Kidney (tissue), 14 donors: ENCODE results near the gene VASP. TPM values are rescaled to one million over a fixed set of nuclear protein-coding genes. Genes with fewer than 3 reads are reported as not detected.

Experiments
- DNase-seq, 5 donors: peaks; one replicate each; pipeline ENCODE4 v3.0.0-alpha.2; 2013 to 2020
- FAIRE-seq: peaks from 2 replicates; lab custom pipeline; 2012; peaks lifted over from hg19 to GRCh38; lab: Jason Lieb, UNC
- H3K27ac ChIP-seq, 2 donors: one replicate each; pipeline ENCODE4 v1.7.0; 2013; ENCODE audit warnings: low read depth in 2 of 2, low read length in 2 of 2, inconsistent platforms in 1 of 2
- H3K27me3 ChIP-seq: one replicate; pipeline ENCODE4 v1.7.1; 2013; ENCODE audit warnings: low read length, inconsistent platforms; ENCODE audit not compliant: control insufficient read depth, insufficient read depth
- H3K36me3 ChIP-seq, 3 donors: one replicate each; pipeline versions ENCODE4 v1.7.0 to v1.7.1; 2013; ENCODE audit warnings: low read length in 3 of 3, control low read depth in 1 of 3, inconsistent platforms in 1 of 3; ENCODE audit not compliant: insufficient read depth in 3 of 3, control insufficient read depth in 2 of 3
- H3K4me1 ChIP-seq, 3 donors: one replicate each; pipeline versions ENCODE4 v1.7.0 to v1.7.1; 2013; ENCODE audit warnings: low read length in 3 of 3, inconsistent platforms in 1 of 3, low read depth in 1 of 3; ENCODE audit not compliant: control insufficient read depth in 2 of 3, insufficient read depth in 2 of 3
- H3K4me3 ChIP-seq, 3 donors: one replicate each; pipeline versions ENCODE4 v1.7.0 to v1.8.1; 2013; ENCODE audit warnings: low read length in 3 of 3, control low read depth in 1 of 3, inconsistent platforms in 1 of 3
- H3K9ac ChIP-seq, 3 donors: one replicate each; pipeline versions ENCODE4 v1.7.0 to v1.7.1; 2013; ENCODE audit warnings: low read length in 3 of 3, control low read depth in 1 of 3, inconsistent platforms in 1 of 3
- H3K9me3 ChIP-seq, 3 donors: one replicate each; pipeline versions ENCODE4 v1.7.0 to v1.7.1; 2013; ENCODE audit warnings: low read length in 3 of 3, control low read depth in 1 of 3, inconsistent platforms in 1 of 3; ENCODE audit not compliant: control insufficient read depth in 2 of 3, insufficient read depth in 1 of 3
- intact Hi-C: fragments of 100-400 bp; cut with DNase I; formaldehyde crosslinking; loops from one replicate; pipeline ENCODE4 v1.11.1; 2022
- polyA plus RNA-seq: library from polyadenylated mRNA; stranded (reverse); fragments of 350-450 nt; fragmentation: Illumina TruSeq; extraction: RNeasy Lipid Tissue Mini Kit (QIAGEN cat#74804); gene quantifications from one replicate; pipeline ENCODE4 v1.2.3, GENCODE V29; 2014; ENCODE audit warnings: low read depth, low replicate concordance; ENCODE audit not compliant: insufficient read depth
- total RNA-seq: library from RNA; stranded (reverse); fragmentation: NEBNext Ultra II Directional; extraction: Animal tissue kit (Norgen Biotek cat#: 25700); gene quantifications from one replicate; pipeline ENCODE4 v1.2.1, GENCODE V29; 2021
- TF ChIP-seq, protein P1 (sequence below): IDR thresholded peaks from 3 replicates; pipeline ENCODE4 v1.5.1; 2012; ENCODE audit warnings: mild to moderate bottlenecking, moderate library complexity, borderline replicate concordance; ENCODE audit not compliant: insufficient read depth; ENCODE audit errors: extremely low read depth
- donor health status: control.
- donor health status: control.
- donor health status: control.
- donor health status: control.
- donor health status: control.
- donor health status: DM: yes; HTN: yes; CAD: no.
- donor health status: Normal renal cell carcinoma (clear cell type).

The VASP gene
- total and polyA plus RNA-seq, 2 donors from 2014 or later: 36.3 to 105 TPM

- Histone ChIP-seq H3K4me1 (peaks cover 0 to 8% (median 0%) of the 10 kb centered on the region in 3 donors), H3K9ac (peak overlapping the region in 2 of 3 donors; percentile 35 to 71), H3K36me3 (no peaks in the 10 kb centered on the region), H3K27me3 (peaks cover 3% of the 10 kb centered on the region), H3K27ac (peak overlapping the region; percentile 63 to 80), H3K4me3 (peak overlapping the region in 2 of 3 donors; percentile 62 to 88), H3K9me3 (no peaks in the 10 kb centered on the region)
- DNase-seq (no peak), FAIRE-seq (no peak)
- intact Hi-C loops: no loop called here
- TF ChIP-seq, protein P1, sequence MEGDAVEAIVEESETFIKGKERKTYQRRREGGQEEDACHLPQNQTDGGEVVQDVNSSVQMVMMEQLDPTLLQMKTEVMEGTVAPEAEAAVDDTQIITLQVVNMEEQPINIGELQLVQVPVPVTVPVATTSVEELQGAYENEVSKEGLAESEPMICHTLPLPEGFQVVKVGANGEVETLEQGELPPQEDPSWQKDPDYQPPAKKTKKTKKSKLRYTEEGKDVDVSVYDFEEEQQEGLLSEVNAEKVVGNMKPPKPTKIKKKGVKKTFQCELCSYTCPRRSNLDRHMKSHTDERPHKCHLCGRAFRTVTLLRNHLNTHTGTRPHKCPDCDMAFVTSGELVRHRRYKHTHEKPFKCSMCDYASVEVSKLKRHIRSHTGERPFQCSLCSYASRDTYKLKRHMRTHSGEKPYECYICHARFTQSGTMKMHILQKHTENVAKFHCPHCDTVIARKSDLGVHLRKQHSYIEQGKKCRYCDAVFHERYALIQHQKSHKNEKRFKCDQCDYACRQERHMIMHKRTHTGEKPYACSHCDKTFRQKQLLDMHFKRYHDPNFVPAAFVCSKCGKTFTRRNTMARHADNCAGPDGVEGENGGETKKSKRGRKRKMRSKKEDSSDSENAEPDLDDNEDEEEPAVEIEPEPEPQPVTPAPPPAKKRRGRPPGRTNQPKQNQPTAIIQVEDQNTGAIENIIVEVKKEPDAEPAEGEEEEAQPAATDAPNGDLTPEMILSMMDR: no peak
These were observed 1.4 kb upstream of the VASP start for GRCh38 chr19:45505996-45506245.

DNA sequence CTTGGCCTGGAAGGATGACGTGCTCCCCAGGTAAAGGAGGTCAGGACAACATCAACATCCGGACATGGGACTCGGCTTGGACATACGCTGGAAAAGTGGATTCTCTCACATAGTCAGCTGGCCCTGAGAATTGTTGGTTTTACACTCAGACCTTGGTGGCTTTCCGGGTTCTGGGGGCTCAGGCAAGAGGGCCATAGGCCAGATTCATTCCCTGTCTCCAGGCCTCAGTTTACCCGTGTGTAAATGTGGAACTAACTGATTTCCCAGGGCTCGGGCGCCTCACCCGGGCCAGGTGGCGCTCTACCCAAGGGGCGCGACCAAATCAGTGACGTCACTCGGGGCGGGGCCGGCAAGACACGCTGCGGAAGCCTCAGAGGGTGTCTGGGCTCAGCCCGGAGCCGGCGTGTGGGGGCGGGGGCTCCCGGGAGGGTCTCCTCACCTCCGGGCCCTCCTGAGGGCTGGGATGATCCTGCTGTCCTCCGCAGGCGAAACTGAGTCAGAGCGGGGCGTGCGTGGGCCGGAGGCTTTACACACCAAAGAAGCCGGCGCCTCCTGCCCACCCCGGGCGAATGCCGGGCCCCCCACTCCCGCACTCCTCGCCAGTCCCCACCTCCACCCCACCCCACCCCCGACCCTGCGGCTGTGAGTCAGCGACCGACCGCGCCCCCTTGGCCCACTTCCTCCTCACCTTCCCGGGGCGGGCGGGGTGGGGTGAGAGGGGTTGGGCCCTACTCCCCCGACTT, 862 bp upstream of the VASP start:
- Histone ChIP-seq H3K27ac (peak overlapping the region; percentile 87 to 90), H3K27me3 (no peaks in the 10 kb centered on the region), H3K9me3 (no peaks in the 10 kb centered on the region), H3K36me3 (no peaks in the 10 kb centered on the region), H3K4me3 (peak overlapping the region; percentile 79 to 88 (median 83)), H3K9ac (peak overlapping the region in 2 of 3 donors; percentile 35 to 96), H3K4me1 (peaks cover 0 to 8% (median 0%) of the 10 kb centered on the region in 3 donors)
- FAIRE-seq (no peak), DNase-seq (peak; percentile 92 to 98 (median 95))
- TF ChIP-seq, protein P1: peak; percentile 51
- intact Hi-C loops: no loop called here

- TF ChIP-seq, protein P1: no peak
- intact Hi-C loops: no loop called here
- DNase-seq: peak in 3 of 5 donors; percentile 12 to 69 (median 53)
These were observed 665 bp downstream of the VASP start for GRCh38 chr19:45507872-45508416.

More at GRCh38 chr19:45507872-45508416, 665 bp downstream of the VASP start:
- Histone ChIP-seq H3K36me3 (no peaks in the 10 kb centered on the region), H3K4me3 (peak overlapping the region; percentile 60 to 88 (median 79)), H3K9me3 (no peaks in the 10 kb centered on the region), H3K9ac (peak overlapping the region; percentile 42 to 96 (median 64)), H3K27ac (peak overlapping the region; percentile 87 to 90), H3K4me1 (peaks cover 0 to 8% (median 0%) of the 10 kb centered on the region in 3 donors), H3K27me3 (no peaks in the 10 kb centered on the region)
- no peak for FAIRE-seq
